PC-3 (cell line): ENCODE results near the gene TNFRSF12A. TPM values are rescaled to one million over a fixed set of nuclear protein-coding genes. Genes with fewer than 3 reads are reported as not detected.

Experiments
- ATAC-seq: fragments of 200-7000 bp; cut with Tn5 transposase; 2 replicates; pipeline ENCODE4 v1.9.1; 2020; ENCODE audit warnings: mild to moderate bottlenecking, moderate library complexity
- BruUV-seq: library from RNA; stranded (reverse); fragments of 400-500 nt; replicated peaks from 2 replicates; lab custom pipeline; 2021; lab: Mats Ljungman, UMichigan
- CTCF ChIA-PET: fragments of 300-600 bp; sonication (Branson Sonifier 250); formaldehyde crosslinking; loops from one replicate; lab custom pipeline; 2022; ENCODE audit warnings: antibody characterized with exemption; lab: Charles Lee
- POLR2A ChIA-PET: fragments of 300-600 bp; sonication (Branson Sonifier 250); formaldehyde crosslinking; loops from one replicate; lab custom pipeline; 2022; ENCODE audit warnings: antibody characterized with exemption; ENCODE audit not compliant: unreplicated experiment; lab: Charles Lee
- DNase-seq: peaks from one replicate; pipeline ENCODE4 v3.0.0-alpha.2; 2015
- H2AFZ ChIP-seq: fragments of 300-600 bp; sonication (generic); 2 replicates; pipeline ENCODE4 v1.6.0; 2016; ENCODE audit warnings: antibody characterized with exemption, low read length
- H3F3A ChIP-seq: fragments of 300-600 bp; sonication (generic); one replicate; pipeline ENCODE4 v1.6.0; 2017; ENCODE audit warnings: antibody characterized with exemption, low read length, control low read depth, mild to moderate bottlenecking; ENCODE audit not compliant: unreplicated experiment
- H3K27ac ChIP-seq: fragments of 300-600 bp; sonication (generic); 2 replicates; pipeline ENCODE4 v1.5.1; 2016; ENCODE audit warnings: mild to moderate bottlenecking, low read length
- H3K27me3 ChIP-seq: fragments of 300-600 bp; sonication (generic); 2 replicates; pipeline ENCODE4 v1.6.1; 2016; ENCODE audit warnings: low read length, mixed read lengths
- H3K36me3 ChIP-seq: fragments of 300-600 bp; sonication (generic); 2 replicates; pipeline ENCODE4 v1.6.1; 2016; ENCODE audit warnings: low read depth, mixed run types, low read length, mixed read lengths
- H3K4me1 ChIP-seq: fragments of 300-600 bp; sonication (generic); 2 replicates; pipeline ENCODE4 v1.5.1; 2016; ENCODE audit warnings: low read length; ENCODE audit not compliant: insufficient read depth
- H3K4me2 ChIP-seq: fragments of 300-600 bp; sonication (generic); 2 replicates; pipeline ENCODE4 v1.6.0; 2016; ENCODE audit warnings: low read length
- H3K4me3 ChIP-seq: fragments of 300-600 bp; sonication (generic); 2 replicates; pipeline ENCODE4 v1.5.1; 2016; ENCODE audit warnings: mild to moderate bottlenecking, low read length, mixed read lengths
- H3K79me2 ChIP-seq: fragments of 300-600 bp; sonication (generic); 2 replicates; pipeline ENCODE4 v1.6.1; 2017; ENCODE audit warnings: low read length, mixed read lengths
- H3K9ac ChIP-seq: fragments of 300-600 bp; sonication (generic); 2 replicates; pipeline ENCODE4 v1.6.0; 2016; ENCODE audit warnings: mild to moderate bottlenecking, low read length
- H3K9me2 ChIP-seq: fragments of 300-600 bp; sonication (generic); replicated peaks from 2 replicates; pipeline ENCODE4 v1.6.1; 2016; ENCODE audit warnings: mixed run types, low read length, mixed read lengths
- H3K9me3 ChIP-seq: fragments of 300-600 bp; sonication (generic); 2 replicates; pipeline ENCODE4 v1.6.1; 2016; ENCODE audit warnings: low read length, mixed read lengths
- H4K20me1 ChIP-seq: fragments of 300-600 bp; sonication (generic); 2 replicates; pipeline ENCODE4 v1.6.1; 2016; ENCODE audit warnings: low read length, mixed read lengths
- EZH2 ChIP-seq: fragments of 300-600 bp; sonication (generic); IDR thresholded peaks from one replicate; pipeline ENCODE4 v1.6.1; 2017; ENCODE audit warnings: antibody characterized with exemption, mild to moderate bottlenecking, low read length; ENCODE audit not compliant: unreplicated experiment
- EZH2phosphoT487 ChIP-seq: fragments of 300-600 bp; sonication (generic); IDR thresholded peaks from 2 replicates; pipeline ENCODE4 v1.6.1; 2018; ENCODE audit warnings: mild to moderate bottlenecking, antibody characterized with exemption, low read length, borderline replicate concordance
- intact Hi-C: fragments of 100-400 bp; cut with micrococcal nuclease; formaldehyde crosslinking; loops from 2 replicates; pipeline ENCODE4 v1.9.0; 2023
- total RNA-seq: library from RNA; depleted of rRNA; stranded (reverse); fragments of >200 nt; gene quantifications from 2 replicates; pipeline ENCODE4 v1.2.3, GENCODE V29; 2014
- TF ChIP-seq, protein P1 (sequence below): fragments of 300-600 bp; sonication (generic); conservative IDR thresholded peaks from 2 replicates; pipeline ENCODE4 v1.5.1; 2017; ENCODE audit warnings: antibody characterized with exemption, low read depth, mild to moderate bottlenecking, low read length

Gene TNFRSF12A
- total RNA-seq, 1 experiment from 2014 or later: 713 TPM

DNA sequence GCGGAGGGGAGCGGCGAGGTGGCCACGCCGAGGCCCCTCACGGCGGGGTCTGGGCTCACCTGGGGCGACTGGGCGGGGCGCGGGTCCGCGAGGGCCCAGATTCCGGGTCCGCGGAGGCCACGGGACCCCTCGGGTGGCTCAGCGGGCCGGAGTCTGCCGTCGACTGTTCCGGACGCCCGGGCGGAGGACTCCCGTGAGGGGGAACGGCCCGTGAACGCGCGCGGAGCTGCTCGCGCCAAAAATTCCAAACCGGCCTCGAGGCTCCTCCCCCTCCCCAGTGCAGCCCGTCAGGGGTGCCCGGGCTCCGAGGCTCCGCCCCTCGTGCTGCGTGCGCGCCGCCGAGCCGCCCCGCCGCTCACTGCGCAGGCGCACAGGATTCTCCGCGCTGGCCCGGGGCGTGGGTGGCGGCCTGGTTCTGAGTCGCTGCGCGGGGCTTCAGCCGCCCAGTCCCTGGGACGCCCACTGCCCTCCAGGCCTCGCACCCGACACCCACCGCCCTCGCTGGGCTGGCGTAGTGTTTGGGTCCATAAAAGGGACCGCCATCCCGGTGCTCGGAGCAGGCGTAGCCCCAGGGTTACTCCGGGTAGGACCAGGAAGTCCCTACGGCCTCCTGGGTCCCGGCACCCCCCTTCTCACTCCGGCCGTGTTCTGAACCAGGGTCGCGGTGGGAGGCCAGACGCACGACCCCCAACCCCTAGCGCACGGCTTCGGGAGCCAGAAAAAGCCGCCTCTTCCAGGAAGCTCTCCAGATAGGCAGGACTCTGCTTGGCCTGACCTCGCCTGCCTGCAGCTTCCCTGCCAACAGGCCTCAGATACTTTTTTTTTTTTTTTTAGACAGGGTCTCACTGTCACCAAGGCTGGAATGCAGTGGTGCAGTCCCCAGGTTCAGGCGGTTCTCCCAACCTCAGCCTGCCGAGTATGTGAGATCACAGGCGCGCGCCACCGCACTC, 39.7 kb upstream of the TNFRSF12A start, which contains the start of gene PKMYT1:
PKMYT1 (minus strand) TSS at position 220 of the 950 bp plus-strand sequence. CDS start 789 bp downstream, outside the sequence.
- Histone ChIP-seq H3K27ac (peak within 1 kb of the TSS; percentile 65), H2AFZ (peak within 1 kb of the TSS; percentile 66), H3K79me2 (peaks cover 34% of the 10 kb centered on the region), H3K36me3 (peaks cover 5% of the 10 kb centered on the region; the same call in 1 of the 2 replicates), H3K4me3 (peak within 1 kb of the TSS; percentile 93), H4K20me1 (no peaks in the 10 kb centered on the region), H3K9ac (peak within 1 kb of the TSS; percentile 98), H3K27me3 (no peaks in the 10 kb centered on the region), H3K9me3 (no peaks in the 10 kb centered on the region), H3F3A (no peaks in the 10 kb centered on the region), H3K4me2 (peak within 1 kb of the TSS; percentile 98), H3K4me1 (peaks cover 19% of the 10 kb centered on the region), H3K9me2 (no peaks in the 10 kb centered on the region)
- ATAC-seq: peak; percentile 71
- peak; percentile 88 for DNase-seq
- BruUV-seq: TSS peak; percentile 78
- POLR2A ChIA-PET: interaction anchor here (0.6 kb wide), 1 partner anchor 68 kb away, joined by 6 read pairs; no protein-coding TSS in a partner anchor
- intact Hi-C loops: loop anchor here (1.0 kb wide), 1 partner anchor 44 kb away; the partner anchor contains the start of gene THOC6
- CTCF ChIA-PET: no interaction called here
- TF ChIP-seq, protein P1, sequence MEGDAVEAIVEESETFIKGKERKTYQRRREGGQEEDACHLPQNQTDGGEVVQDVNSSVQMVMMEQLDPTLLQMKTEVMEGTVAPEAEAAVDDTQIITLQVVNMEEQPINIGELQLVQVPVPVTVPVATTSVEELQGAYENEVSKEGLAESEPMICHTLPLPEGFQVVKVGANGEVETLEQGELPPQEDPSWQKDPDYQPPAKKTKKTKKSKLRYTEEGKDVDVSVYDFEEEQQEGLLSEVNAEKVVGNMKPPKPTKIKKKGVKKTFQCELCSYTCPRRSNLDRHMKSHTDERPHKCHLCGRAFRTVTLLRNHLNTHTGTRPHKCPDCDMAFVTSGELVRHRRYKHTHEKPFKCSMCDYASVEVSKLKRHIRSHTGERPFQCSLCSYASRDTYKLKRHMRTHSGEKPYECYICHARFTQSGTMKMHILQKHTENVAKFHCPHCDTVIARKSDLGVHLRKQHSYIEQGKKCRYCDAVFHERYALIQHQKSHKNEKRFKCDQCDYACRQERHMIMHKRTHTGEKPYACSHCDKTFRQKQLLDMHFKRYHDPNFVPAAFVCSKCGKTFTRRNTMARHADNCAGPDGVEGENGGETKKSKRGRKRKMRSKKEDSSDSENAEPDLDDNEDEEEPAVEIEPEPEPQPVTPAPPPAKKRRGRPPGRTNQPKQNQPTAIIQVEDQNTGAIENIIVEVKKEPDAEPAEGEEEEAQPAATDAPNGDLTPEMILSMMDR: no peak
- TF ChIP-seq EZH2phosphoT487: no peak
- no peak for TF ChIP-seq EZH2

DNA sequence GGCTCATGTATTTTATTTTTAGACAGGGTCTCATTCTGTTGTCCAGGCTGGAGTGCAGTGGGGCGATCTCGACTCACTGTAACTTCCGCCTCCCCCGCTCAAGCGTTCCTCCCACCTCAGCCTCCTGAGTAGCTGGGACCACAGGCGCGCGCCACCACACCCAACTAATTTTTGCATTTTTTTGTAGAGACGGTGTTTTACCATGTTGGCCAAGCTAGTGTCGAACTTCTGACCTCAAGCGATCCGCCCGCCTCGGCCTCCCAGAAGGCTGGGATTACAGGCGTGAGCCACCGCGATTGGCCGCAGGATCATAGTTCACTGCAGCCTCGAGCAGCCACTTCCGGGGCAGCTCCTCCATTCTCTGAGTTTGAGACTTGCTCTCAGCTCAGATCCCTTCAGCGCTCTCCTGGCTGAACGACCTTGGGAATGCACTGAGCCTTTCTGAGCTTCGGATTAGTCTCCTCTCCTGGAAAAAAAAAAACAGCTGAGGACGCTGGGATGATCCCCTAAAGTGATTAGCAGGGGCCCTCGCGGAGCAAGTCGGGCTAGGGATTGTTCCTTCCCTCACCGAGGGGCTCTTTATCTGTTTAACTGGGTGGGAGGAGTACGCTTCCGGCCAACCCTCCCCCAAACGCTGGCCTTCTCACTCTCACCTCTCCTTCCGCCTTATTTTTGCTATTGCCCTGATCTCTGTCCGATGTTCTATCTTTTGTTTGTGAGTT, 38.8 kb upstream of the TNFRSF12A start:
- no peak for ATAC-seq
- Histone ChIP-seq H3K4me3 (no peak overlapping the region; the same call in 1 of the 2 replicates), H3F3A (no peaks in the 10 kb centered on the region), H3K27me3 (no peaks in the 10 kb centered on the region), H3K9me2 (no peaks in the 10 kb centered on the region), H3K27ac (no peak overlapping the region), H3K9ac (peak overlapping the region; percentile 98), H3K4me2 (peak overlapping the region; percentile 98), H3K36me3 (no peaks in the 10 kb centered on the region), H2AFZ (no peak overlapping the region), H4K20me1 (no peaks in the 10 kb centered on the region), H3K79me2 (peaks cover 34% of the 10 kb centered on the region), H3K9me3 (no peaks in the 10 kb centered on the region), H3K4me1 (peaks cover 19% of the 10 kb centered on the region)
- intact Hi-C loops: no loop called here
- TF ChIP-seq, protein P1: no peak
- TF ChIP-seq EZH2phosphoT487 (no peak), EZH2 (no peak)
- ChIA-PET CTCF (no interaction called here), POLR2A (no interaction called here)
- BruUV-seq: no TSS peak
- no peak for DNase-seq
